ENCODE data around the gene TSPAN3. TPM values are rescaled to one million over a fixed set of nuclear protein-coding genes. Genes with fewer than 3 reads are reported as not detected.

Gene TSPAN3
- total RNA-seq, 1 donor from 2014 or later: 259 TPM

DNA sequence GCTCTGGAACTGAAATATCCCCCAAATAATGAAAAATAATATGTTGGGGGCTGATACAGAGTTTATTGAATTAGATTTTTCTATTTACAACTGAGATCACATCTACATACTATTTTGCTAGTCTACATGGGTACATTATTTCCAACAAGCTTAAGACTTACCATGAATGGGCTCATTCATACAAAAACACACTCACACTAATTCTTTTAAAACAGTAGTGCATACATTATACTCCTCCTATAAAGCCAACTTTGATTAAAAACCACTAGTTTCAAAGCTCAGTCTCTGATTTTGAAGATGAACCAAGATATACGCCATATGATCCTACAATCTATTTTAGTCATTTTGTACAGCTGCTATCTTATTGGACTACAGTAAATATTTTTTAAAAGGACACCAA is 24.9 kb downstream of the TSPAN3 start:
- H3K27me3 Mint-ChIP-seq (ENCODE audit: low read depth): no peaks in the 10 kb centered on the region
- no peak overlapping the region for H3K4me3 Mint-ChIP-seq
- DNase-seq (ENCODE audit: low read depth, low spot score): no peak
- no peaks in the 10 kb centered on the region for H3K9me3 Mint-ChIP-seq
- TF ChIP-seq CTCF (conservative IDR thresholded peaks at IDR 0.05): no peak
- no peak overlapping the region for H3K27ac Mint-ChIP-seq (ENCODE audit: unreplicated experiment)
- H3K4me1 Mint-ChIP-seq: peaks cover 20% of the 10 kb centered on the region
- H3K36me3 Mint-ChIP-seq (ENCODE audit: low read depth): peaks cover 29% of the 10 kb centered on the region

- peak overlapping the region; percentile 31 for H3K27ac Mint-ChIP-seq (ENCODE audit: unreplicated experiment)
- peaks cover 2% of the 10 kb centered on the region for H3K9me3 Mint-ChIP-seq
- no peak for DNase-seq (ENCODE audit: low read depth, low spot score)
- H3K27me3 Mint-ChIP-seq (ENCODE audit: low read depth): peaks cover 2% of the 10 kb centered on the region
- H3K36me3 Mint-ChIP-seq (ENCODE audit: low read depth): peaks cover 34% of the 10 kb centered on the region
- no peak for TF ChIP-seq CTCF (conservative IDR thresholded peaks at IDR 0.05)
- peaks cover 24% of the 10 kb centered on the region for H3K4me1 Mint-ChIP-seq
- no peak overlapping the region for H3K4me3 Mint-ChIP-seq
Observed at GRCh38 chr15:77044228-77045042, 26.5 kb downstream of the TSPAN3 start.

DNA sequence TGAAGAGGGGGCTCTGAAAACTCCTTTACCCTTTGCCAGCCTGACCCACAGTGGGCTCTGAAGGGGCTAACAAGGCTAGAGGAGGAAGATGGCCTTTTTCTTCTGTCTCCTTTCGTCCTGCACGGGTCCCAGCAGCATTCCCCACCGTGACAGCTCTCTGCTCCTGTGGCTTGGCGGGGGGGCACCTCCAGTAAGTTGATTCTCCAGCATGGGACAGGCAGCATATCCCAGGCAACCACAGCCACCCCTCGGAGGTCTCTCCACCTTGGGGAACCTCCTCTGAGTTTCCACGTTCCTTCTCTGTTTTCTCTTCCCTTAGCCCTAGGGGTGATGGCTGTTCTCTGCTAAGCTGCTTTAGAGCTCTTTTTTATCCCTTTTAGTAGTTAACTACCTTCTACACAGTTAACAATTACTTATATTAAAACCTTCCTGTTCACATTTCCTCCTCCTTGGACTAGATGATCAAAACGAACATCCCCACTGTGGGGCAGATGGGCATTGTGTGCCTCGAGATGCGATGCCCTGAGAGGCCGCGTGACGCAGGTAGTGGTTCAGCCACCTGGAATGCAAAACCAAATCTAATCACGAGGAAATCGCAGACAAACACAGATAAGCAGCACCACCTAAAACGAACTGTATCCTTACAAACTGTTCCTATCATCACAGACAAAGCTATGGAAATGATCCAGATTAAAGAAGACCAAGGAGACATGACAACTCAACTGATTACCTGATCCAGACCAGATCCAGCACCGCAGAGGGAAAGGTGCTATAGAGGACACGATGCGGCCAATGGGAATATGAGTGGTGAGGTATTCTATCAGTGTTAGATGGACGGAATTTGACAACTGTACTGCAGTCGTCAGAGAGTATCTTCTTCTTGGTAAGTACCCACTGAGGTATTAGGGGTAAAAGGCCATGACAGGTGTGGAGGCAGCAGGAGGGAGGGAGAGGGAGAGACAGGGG is 27.7 kb downstream of the TSPAN3 start:
- peaks cover 31% of the 10 kb centered on the region for H3K36me3 Mint-ChIP-seq (ENCODE audit: low read depth)
- no peak for TF ChIP-seq CTCF (conservative IDR thresholded peaks at IDR 0.05)
- H3K27me3 Mint-ChIP-seq (ENCODE audit: low read depth): peaks cover 2% of the 10 kb centered on the region

DNA sequence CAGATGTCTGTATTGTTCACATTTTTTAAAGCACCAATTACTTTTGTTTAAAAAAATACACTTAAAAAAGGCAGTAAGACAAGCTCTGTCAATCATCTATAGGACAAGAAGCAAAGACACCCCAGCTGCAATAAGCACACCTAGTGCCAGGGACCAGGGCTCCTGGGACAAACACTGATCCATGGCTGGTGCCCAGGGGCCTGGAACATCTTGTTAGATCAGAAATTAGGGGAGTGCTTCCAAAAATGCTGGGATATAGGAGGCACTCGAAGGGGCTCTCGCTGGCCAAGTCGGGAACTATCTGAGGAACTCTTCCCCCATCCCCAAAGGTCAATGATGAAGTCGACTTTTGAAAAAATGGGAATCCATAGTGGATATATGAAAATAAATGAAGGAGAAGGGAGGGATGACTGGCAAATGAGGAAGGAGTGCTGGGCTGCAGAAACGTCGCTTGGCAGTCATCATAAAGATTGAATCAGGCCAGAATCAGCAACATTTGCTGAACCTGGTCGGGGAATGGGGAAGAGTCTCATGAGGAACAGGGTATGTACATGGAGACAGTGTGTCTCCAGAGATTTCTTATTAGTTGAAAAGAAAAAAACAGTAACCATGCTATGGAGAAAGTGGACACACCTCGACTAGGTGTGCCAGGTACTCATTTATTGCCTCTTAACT is 28.5 kb downstream of the TSPAN3 start:
- TF ChIP-seq CTCF (conservative IDR thresholded peaks at IDR 0.05): no peak
- Mint-ChIP-seq H3K36me3 (ENCODE audit: low read depth) (peaks cover 33% of the 10 kb centered on the region), H3K9me3 (peaks cover 2% of the 10 kb centered on the region), H3K4me3 (no peak overlapping the region), H3K27ac (ENCODE audit: unreplicated experiment) (no peak overlapping the region), H3K4me1 (peaks cover 24% of the 10 kb centered on the region), H3K27me3 (ENCODE audit: low read depth) (peaks cover 2% of the 10 kb centered on the region)
- no peak for DNase-seq (ENCODE audit: low read depth, low spot score)

More for the DNA sequence above, 27.7 kb downstream of the TSPAN3 start:
- Mint-ChIP-seq H3K27ac (ENCODE audit: unreplicated experiment) (peak overlapping the region; percentile 6), H3K4me1 (peaks cover 24% of the 10 kb centered on the region), H3K9me3 (peaks cover 2% of the 10 kb centered on the region), H3K4me3 (peak overlapping the region; percentile 29)
- no peak for DNase-seq (ENCODE audit: low read depth, low spot score)

DNA sequence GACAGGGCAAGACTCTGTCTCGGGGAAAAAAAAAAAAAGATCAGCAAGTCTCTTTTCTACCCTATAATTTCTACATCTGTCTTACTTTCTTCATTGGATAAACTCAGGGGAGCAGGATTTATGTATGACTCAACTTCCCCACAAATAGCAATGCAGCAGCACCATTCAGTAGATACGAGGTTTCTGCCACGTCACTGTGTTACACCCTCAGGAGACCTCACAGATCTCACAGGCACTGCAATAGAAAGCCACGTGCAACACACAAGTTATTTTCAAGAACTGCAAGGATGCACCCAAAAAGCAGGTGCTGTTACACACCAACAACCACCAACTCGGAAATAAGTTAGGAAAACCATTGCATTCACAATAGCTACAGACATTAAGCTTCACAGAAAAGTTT is 30.2 kb downstream of the TSPAN3 start:
- peaks cover 2% of the 10 kb centered on the region for H3K9me3 Mint-ChIP-seq
- peak overlapping the region; percentile 56 for H3K4me3 Mint-ChIP-seq
- peaks cover 31% of the 10 kb centered on the region for H3K36me3 Mint-ChIP-seq (ENCODE audit: low read depth)
- TF ChIP-seq CTCF (conservative IDR thresholded peaks at IDR 0.05): no peak
- H3K4me1 Mint-ChIP-seq: peaks cover 11% of the 10 kb centered on the region
- H3K27me3 Mint-ChIP-seq (ENCODE audit: low read depth): peaks cover 2% of the 10 kb centered on the region
- H3K27ac Mint-ChIP-seq (ENCODE audit: unreplicated experiment): no peak overlapping the region
- no peak for DNase-seq (ENCODE audit: low read depth, low spot score)
